ENCODE results near the gene ANKH.

The ANKH gene

DNA sequence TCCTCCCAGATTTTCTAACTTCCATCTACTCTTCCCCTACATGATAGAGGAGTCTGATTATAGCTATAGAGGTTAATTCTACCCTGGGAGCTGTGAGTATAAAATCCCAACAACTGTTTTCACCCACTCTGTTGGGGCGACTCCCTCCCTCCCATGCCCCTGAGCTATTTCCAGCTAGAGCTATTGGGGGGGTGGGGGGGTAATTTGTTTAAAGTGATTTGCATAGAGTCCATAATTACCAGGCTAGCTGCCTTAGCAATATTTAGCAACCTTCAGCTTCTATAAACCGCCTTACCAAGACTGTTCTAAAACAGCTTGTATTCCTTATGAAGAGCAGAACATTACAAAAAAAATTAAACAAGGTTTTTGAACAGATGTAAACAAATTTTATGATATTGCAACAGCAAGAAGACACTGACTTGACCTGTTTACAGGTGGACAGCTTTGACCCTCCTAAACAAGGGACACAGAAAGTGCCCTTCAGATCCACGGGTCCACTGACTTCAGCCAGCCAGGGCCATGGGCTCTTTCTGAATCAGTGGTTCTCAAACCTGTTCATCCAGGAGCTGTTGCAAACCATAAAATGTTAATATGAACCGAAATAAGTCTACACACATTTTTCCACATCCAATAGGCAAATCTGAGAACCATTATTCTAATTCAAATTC, 108.9 kb downstream of the ANKH start:
- DNase-seq (ENCODE audit: low read depth, low spot score) = no peak

DNA sequence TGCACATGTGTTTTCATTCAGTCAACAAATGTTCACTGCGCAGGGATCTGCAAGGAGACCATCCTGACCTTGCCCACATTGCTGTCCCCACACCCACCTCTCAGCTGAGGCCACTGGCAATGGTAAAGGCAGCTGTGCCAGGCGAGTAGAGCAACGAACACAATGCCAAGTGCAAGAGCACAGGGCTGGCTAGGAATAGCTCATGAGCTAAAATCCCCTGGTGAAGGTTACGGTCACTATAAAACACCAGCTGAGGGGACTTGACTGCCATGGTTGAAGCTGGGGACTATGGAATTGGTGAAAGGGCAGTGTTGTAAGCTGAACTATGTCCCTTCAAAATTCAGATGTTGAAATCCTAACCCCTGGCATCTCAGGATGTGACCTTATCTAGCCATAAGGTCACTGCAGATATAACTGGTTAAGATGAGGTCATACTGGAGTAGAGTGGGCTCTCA, 111.0 kb downstream of the ANKH start:
- no peak for DNase-seq (ENCODE audit: low read depth, low spot score)

DNA sequence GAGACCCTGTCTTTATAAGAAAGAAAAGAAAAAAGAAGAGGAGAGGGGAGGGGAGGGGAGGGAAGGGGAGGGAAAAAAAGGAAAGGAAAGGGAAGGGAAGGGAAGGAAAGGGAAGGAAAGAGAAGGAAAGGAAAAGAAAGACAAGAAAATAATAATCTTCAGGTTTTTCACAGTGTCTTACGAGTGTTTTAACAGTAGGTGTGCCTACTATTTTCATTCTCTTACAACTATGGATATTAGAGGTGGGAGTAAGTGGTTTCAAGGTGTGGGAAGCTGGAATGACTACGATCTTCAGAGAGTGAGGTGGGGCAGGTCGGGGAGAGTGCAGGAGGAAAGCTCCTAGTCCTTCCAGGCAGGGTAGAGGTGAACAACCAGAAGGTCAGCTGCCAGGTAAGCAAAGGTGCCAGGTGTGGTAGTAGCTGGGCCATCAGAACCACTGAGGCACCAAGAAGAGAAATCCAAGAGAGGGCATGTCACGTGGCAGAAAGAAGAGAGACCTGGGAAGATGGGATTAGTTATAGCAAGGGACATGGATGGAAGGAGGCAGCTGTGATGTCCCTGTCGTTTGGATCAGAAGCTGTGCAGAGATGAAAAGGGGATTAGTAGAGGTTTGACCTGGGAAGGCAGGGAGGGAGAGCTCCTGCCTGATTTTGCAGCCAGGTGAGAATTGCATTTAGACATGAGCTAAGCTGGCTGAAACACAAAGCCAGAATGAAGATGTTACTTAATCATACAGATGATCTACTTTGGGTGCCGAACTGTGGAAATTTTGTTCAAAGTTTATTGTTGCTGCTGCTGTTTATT, 111.6 kb downstream of the ANKH start:
- DNase-seq (ENCODE audit: low read depth, low spot score) = no peak

DNA sequence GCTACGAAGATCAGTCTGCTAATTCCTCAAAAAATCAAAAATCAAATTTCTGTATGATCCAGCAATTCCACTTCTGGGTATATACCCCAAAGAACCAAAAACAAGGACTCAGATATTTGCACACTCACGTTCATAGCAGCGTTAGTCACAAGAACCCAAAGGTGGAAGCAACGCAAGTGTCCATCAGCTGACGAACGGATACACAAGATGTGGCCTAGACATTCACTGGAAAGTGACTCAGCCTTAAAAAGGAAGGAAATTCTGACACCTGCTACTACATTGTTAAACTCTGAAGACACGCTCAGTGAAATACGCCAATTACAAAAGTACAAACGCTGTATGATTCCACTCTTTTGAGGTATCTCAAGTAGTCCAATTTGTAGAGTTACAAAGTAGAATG, 113.7 kb downstream of the ANKH start:
- no peak for DNase-seq (ENCODE audit: low read depth, low spot score)

DNA sequence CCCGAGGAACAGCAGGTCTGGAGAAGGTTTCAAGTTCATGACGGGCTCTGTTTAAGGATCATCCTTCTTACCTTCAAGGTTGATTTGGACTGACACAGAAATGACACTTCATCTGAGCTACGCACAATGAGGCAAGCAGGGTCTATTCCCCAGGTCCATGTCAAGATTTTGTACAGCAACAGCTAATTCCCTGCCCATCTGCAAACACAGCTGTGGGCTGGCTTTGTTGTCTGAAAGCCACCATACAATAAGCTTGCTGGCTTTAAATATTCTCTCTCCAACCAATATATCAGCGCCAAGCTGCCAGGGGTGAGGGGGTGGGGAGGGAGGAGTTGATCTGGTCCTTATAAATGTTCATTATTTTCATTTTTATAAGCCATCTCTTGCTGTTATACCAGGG, 115.1 kb downstream of the ANKH start:
- DNase-seq (ENCODE audit: low read depth, low spot score) = no peak

DNA sequence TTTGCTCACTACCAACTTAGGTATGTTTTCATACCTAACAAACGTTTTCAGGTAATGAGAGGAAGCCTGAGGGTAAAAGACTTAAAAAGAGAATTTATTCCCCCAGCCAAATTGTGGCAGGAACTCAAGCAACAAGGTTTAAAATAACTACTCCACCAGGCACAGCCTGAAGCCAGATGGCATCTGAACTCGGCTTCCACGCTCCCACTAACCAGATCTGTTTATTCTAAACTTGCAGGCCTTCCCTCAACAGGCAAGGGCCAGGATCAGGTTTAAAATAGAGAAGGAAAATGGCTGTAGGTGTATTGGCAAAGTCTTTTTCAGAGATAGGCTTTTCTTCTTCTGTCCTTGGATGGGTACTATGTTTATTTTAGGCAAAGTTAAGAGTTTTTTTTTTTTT, 117.6 kb downstream of the ANKH start:
- DNase-seq (ENCODE audit: low read depth, low spot score) = no peak

DNA sequence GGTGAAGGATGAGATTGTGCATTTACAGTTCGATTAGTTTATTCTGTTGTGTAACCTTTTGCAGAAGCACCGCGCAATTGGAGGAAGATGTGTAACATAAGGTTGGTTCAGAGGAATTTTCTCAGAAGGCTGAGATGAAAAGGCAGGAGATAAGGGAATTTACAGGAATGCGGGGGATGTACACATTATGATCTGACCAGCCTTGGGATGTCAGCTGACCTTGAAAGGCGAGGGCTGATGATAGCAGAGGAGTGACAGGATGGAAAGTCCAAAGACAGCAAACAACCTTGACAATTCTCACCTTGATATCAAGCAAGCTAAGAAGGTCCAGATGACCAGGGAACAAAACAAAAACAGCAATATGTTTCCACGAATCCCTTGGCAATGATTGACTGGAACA, 118.3 kb downstream of the ANKH start:
- no peak for DNase-seq (ENCODE audit: low read depth, low spot score)

DNA sequence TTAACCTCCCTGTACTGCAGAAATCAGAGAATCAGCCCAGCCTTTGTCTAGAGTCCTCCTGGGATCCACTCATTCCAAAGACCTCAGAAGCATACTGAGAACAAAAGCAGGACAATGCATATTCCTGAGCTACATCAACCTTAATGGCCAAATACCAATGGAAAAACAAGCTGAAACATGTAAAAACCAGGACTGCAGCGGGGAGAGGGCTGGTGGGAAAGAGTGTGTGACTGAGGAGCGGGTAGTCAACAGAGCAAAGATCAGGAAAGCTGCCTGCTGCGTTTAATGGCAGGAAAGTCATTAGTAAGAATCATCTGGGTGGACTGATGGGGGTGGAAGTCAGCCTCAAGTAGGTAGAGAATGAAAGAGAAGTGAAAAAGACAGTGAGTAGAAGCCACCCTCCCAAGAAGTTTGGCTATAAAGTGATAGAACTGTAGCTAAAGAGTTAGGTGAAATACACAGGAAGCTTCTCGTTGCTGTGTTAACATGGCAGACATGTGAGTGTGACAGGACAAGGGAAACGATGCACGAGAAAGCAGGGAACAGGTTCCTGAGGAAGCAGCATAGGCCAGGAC, 119.0 kb downstream of the ANKH start:
- no peak for DNase-seq (ENCODE audit: low read depth, low spot score)

DNA sequence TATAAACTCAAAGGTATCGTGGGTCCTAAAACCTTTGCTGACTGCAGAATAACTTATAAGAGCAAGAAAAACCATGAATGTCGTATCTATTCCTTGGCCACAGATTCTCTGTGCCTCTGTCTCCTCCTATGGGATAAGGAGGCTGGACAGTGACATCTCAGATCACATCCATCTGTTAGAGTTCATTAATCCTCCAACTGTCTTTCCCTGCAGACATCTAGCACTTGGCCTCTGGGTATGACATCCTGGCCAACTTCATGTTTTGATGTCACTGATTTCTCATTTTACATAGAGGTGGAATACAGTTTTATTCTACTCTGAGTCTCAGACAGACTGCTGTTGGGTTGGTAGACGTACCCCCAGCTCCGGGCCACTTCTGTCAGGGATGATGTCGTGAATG, 120.9 kb downstream of the ANKH start:
- no peak for DNase-seq (ENCODE audit: low read depth, low spot score)

DNA sequence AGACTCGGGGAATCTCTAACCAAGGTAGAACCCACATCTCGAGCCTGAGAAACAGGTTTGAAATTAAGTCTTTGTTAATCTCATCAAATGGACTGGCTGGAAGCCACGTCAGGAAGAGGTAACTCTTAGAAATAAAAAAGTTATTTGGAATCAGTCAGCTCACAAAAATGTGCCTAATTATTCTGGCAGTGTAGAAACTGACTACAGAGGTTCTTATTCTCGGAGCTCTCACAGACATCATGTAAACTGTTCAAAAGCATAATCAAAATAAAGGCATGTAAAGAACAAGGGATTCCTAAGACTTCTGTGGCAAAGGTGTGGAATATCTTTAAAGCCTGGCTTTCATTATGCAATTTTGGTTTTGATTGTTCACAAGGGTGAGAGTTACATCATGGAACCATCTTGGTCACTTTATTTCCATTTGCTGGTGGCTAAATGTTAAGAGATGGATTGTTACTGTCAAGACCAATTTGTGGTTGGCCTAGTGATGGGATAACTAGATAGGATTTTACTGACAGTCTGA, 121.9 kb downstream of the ANKH start:
- no peak for DNase-seq (ENCODE audit: low read depth, low spot score)

DNA sequence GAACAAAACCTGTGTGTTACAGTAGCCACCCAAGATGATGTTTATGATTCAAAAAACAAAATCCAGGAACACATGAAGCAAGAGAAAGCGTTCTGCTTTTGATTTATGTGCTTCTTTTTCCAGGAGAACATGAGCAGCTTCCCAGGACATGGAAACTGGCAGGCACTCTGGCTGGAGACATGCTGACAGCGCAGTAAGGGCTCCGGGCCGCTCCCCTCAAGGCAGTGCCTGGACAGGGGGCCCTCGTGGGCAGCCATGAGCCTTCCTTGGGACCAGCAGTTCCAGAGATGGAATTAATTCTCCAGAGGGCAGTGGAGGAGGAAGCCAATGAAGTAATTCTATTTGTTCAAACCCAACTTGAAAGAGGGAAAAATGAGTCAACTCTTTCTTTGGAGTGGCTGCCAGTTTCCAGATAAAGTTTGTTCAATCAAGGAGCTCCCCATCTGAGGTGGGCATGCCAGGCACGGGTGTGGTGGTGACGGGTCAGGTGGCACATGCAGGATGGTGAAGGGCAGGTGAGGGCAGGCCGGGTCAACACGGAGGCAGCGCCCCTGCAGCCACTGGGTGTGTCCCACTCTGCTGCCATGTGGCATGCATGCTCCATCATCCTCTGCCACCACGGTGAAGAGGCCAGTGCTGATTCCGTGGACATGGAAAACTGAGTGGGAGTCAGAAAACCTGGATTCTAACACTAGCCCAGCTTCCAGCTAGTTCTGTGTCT, 123.2 kb downstream of the ANKH start:
- no peak for DNase-seq (ENCODE audit: low read depth, low spot score)

DNA sequence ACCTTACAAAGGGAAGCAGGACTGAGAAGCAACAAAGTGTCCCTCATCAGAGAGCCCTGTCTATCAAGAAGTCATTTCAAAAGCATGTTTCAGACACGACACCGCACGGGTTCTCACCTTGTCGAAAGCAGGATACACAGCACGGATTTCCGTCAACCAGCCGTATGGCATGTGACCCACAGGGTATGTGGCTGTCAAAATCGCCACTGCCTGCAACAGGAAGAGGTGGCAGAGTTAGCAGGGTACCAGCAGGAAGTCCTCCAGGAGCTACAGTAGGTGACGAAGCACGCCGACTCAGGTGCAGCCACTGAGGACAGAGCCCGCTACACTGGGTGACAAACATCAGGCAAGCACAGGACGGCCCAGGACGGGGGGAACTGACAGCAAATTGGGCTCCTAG, 125.8 kb downstream of the ANKH start:
- DNase-seq (ENCODE audit: low read depth, low spot score) = no peak

DNA sequence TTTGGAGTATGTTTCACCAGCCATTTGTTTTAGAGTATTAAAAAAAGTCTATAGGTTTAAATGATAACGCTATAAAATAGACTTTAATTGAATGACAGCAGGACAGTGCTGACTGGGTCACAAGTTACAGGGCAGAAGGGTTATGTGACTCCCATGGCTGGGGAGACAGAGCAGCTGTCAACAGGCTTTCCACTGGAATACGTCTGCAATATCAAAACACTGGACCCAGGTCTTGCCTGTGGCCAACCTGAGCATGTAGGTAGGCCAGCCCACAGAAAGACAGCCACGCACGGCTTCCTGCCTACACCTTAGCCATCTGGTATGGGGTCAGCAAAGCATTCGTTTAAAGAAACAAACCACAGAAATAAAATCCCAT, 126.4 kb downstream of the ANKH start:
- no peak for DNase-seq (ENCODE audit: low read depth, low spot score)

DNA sequence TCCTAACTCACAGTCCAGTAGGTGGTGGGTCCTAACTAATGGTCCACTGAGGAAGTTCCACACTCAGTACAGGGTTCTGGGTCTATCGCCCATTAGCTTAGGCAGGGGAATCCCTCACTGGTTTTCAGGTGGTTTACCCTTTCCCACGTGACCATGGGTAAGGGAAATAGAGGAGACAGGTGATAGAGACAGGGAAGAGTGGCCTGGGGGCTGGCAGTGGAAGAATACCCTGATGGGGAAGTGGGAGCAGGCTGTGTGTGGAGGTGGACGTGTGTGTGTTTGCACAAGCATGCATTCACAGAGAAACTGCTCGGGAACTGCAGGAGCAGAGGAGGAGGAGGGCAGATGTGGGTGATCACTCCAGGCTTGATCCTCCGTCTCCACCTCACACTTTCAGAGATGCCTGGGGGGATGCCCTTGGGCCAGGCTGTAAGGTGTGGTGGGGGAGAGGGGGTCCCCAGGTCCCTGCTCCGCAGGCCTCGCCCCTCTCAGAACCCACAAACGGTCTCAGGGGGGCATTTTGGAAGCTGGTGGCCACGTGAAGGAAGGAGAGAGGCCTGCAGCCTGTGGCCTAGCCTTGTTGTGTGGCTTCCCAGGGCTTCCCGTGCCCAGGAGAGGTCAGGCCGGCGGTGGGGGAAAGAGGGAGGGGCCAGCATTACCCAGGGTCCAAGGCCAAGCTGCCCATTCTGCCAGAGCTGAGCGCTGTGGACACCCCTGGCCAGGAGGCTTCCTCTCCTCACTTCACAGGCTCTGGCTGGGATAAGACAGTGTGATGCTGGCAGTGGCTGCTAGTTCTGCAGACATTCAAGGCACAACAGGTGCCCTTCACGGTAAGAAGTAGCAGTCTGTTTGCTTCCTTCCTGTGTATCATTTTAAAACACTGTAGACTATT, 127.0 kb downstream of the ANKH start:
- no peak for DNase-seq (ENCODE audit: low read depth, low spot score)

DNA sequence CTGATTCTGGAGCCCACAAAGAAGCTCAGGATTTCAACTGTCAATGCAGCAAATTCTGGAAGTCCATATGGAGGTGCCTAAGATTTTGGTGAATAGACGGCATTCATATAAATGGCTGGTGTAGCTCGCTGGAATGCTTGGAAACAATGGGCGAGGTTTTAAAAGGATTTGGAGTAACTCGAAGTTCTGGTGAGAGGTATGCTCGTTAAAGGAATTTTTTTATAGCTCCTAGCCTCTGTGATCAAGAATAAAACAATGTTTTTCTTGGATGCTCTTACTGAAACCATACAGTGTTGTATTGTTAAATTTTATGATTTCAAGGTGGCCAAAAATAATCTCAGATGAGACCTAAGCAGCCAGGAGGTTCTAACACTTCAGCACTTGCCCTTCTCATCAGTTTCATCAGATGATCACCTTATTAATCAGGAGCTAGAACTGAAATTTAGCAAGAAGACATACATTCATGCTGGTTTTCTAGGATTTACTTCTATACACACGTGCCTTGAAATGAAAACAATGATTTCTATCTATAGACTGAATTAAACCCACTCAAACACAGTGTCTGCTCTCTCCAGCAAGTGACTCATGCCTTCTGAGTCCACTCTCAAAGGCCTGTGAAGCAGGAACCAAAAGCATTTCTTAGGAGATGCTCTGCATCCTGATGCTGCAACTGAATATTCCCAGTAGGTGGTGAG, 127.8 kb downstream of the ANKH start:
- DNase-seq (ENCODE audit: low read depth, low spot score) = no peak

DNA sequence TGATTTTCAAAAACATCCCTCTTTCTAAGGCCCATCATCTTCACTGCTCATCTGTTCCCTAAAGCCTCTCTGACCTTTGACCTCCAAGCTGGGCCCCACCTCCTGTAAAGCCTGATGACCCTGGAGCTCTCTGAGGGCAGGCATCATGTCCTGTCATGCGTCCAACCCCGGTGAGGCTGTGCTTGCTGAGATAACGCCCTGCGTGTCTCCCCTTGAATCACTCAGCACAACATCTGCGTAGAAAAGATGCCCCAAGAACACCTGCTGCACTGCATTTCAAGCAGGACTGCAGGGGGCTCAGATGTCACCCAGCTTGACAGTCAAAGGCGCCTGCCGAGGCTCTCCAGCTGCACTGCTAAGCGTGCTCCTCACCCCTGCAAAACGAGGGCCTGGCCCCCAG, 129.1 kb downstream of the ANKH start:
- no peak for DNase-seq (ENCODE audit: low read depth, low spot score)

DNA sequence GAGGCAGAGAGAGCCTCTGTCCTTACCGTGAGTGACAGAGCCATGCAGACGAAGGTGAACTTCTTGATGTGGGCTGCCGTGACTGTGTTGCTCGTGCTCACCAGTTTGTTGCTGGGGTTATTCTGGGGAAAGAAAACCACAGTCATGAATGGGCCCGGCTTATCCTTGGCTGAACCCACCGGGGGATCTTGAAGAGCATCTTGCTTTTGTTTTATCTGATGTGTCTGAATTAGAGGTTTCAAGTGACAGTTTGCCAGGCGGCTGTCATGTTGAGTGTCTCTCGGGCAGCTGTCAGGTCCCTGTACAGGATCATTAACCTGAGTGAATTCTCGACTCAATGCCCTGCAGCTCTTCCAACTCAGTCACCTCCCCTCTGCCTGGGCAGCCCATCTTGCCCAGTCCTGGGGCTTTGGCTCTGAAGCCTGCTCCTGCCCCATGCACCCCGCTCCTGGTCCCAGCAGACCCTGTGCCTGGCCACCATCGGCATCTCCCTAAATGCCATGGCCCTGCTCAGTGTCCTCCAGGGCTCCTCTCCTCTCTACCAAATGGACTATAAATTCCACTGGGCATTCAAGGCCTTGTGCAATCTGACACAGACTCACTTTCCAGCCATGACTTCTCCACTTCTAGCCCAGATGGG, 129.7 kb downstream of the ANKH start:
- DNase-seq (ENCODE audit: low read depth, low spot score) = no peak

DNA sequence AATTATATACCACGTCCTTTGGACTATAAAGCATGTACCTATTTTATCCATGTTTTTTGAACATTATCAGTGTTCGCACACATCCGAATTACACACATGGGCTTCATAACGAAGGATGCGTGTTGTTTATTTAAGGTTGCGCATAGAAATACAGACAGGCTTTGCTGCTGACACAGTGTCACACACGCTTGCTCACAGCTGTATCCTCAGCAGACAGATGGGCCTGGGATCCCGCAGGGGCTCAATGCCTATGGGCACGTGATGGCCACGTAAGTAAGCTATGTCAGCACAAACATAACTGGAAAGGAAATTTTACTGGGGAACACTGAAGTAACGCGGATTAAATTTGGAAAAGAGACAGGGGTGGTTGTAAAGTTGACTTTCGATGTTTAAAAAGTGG, 130.4 kb downstream of the ANKH start:
- no peak for DNase-seq (ENCODE audit: low read depth, low spot score)

DNA sequence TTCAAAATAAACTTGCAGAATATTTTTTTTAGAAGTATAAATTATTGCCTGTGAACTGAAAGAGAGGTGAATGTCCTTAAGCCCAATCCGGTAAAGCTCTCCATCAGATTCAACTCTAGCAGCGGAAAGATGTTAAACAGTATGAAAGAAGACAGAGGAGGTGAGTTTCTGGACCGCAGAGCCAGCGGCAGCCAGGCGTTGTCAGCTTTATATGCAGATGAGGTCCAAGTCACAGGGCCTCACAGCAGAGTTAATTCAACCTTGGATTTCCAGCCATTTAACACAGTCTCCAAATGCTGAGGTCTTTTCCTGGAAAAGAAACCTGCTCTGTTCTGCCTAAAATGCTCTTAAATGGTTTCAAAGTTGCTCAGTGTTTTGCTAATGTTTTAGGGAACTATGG, 131.6 kb downstream of the ANKH start:
- DNase-seq (ENCODE audit: low read depth, low spot score) = no peak

DNA sequence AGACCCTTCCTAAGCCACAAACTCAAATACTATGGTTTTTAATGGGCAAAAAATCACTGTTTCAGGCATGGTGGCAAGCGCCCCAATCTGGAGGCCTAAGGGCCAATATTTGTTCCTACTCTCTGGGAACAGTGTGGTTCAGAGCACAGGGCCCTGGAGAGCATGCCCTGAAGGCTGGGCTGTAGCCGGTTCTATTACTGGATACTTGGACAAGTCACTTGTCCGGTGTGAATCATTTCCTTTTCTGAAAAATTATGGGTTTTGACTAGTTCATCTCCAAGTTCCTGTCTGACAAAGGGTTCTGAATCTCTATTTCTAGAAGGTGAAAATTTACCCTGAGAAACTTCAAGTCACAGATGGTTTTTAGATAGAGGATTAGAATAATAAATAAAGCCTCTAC, 132.0 kb downstream of the ANKH start:
- DNase-seq (ENCODE audit: low read depth, low spot score) = no peak
